HEK293T (cell line): ENCODE data around the gene STARD8.

ENCODE experiments used
- ARNT ChIP-seq: fragments of 450-650 bp; IDR thresholded peaks from 2 replicates; pipeline ENCODE4 v1.6.1; 2017; ENCODE audit warnings: mild to moderate bottlenecking
- FOXK2 ChIP-seq: fragments of 450-650 bp; IDR thresholded peaks from 2 replicates; pipeline ENCODE4 v1.6.1; 2016; ENCODE audit warnings: mild to moderate bottlenecking
- L3MBTL2 ChIP-seq: fragments of 450-650 bp; conservative IDR thresholded peaks from 2 replicates; pipeline ENCODE4 v1.6.1; 2016; ENCODE audit warnings: mild to moderate bottlenecking
- PKNOX1 ChIP-seq: fragments of 450-650 bp; IDR thresholded peaks from 2 replicates; pipeline ENCODE4 v1.6.1; 2016
- TARDBP ChIP-seq: fragments of 450-650 bp; IDR thresholded peaks from 2 replicates; pipeline ENCODE4 v1.6.1; 2016
- ZNF384 ChIP-seq: fragments of 450-650 bp; IDR thresholded peaks from 2 replicates; pipeline ENCODE4 v1.6.1; 2016

GRCh38 chrX:68719904-68720614 lies 72.6 kb downstream of the STARD8 start:
- no peak for TF ChIP-seq ZNF384
- no peak for TF ChIP-seq ARNT
- TF ChIP-seq L3MBTL2, result no peak
- TF ChIP-seq PKNOX1, result no peak
- no peak for TF ChIP-seq TARDBP
- no peak for TF ChIP-seq FOXK2
